CD4-positive, alpha-beta T cell treated with Interleukin-2 at 100 ng/mL for 4 hours (primary cell): ENCODE measurements around the gene DAB2IP.

ENCODE experiments used
- DNase-seq: peaks from one replicate; pipeline ENCODE4 v3.0.0-alpha.2; 2020; ENCODE audit warnings: low spot score

DAB2IP gene

DNA sequence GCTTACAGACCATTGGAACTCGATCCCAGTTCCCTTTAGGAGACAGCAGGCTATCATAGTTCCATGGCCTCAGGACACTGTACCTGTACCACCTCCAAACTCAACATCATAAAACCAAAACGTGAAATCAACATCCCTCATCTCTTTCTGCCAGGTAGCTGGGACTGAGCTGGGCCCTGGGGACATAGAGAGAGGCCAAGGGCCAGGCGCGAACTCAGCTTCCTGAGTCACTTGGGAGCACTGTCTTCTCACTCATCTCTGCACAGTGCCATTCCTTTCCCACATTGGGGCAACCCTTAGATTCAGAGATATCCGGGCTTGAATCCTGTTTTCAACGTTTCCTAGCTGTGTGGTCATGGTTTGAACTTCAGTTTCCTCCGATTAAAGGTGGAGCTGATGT is 12.2 kb downstream of the DAB2IP start:
- DNase-seq, result no peak

DNA sequence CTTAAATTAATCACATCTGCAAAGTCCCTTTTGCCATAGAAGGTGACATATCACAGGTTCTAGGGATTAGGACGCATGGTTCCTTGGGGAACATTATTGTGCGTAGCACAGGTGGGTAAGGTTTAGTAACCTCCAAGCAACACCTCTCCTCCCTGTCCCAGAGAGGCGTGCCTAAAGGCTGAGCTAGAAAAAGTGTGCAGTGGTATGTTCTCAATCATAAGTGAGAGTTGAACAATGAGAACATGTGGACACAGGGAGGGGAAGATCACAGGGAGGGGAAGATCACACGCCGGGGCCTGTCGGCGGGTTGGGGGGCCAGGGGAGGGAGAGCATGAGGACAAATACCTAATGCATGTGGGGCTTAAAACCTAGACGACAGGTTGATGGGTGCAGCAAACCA is 14.9 kb downstream of the DAB2IP start:
- DNase-seq, result no peak

DNA sequence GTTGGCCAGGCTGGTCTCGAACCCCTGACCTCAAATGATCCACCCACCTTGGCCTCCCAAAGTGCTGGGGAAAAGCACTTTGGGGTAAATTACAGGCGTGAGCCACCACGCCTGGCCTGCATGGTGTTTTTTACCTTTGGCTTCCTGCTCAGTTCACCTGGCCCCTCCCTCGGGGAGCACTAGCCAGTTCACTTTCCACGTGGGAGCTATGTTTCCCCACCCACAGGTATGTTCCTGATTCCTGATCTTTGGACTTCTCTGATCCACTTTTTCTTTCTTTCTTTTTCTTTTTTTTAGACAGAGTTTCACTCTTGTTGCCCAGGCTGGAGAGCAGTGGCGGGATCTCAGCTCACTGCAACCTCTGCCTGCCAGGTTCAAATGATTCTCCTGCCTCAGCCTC is 15.8 kb downstream of the DAB2IP start:
- DNase-seq, result no peak

DNA sequence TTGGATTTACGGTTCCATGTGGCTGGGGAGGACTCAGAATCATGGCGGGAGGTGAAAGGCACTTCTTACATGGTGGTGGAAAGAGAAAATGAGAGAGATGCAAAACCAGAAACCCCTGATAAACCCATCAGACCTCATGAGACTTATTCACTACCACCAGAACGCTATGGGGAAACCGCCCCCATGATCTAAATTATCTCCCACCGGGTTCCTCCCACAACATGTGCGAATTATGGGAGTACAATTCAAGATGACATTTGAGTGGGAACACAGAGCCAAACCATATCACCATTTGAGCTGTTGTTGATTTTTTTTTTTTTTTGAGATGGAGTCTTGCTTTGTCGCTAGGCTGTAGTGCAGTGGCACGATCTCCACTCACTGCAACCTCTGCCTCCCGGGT is 16.5 kb downstream of the DAB2IP start:
- no peak for DNase-seq

DNA sequence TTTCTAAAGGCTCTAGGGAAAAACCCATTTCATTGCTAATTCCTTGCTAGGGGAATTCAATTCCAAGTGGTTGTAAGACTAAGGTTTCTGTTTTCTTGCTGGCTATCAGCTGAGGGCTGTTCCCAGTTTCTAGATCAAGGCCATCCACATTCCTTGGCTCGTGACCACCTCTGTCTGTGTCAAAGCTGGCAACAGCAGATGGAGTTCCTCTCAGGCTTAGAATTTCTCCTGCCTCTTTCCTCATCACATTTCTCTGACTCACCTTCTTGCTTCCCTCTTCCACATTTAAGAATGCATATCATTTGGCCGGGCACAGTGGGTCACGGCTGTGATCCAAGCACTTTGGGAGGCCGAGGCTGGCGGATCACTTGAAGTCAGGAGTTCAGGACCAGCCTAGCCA is 19.0 kb downstream of the DAB2IP start:
- DNase-seq, result no peak

DNA sequence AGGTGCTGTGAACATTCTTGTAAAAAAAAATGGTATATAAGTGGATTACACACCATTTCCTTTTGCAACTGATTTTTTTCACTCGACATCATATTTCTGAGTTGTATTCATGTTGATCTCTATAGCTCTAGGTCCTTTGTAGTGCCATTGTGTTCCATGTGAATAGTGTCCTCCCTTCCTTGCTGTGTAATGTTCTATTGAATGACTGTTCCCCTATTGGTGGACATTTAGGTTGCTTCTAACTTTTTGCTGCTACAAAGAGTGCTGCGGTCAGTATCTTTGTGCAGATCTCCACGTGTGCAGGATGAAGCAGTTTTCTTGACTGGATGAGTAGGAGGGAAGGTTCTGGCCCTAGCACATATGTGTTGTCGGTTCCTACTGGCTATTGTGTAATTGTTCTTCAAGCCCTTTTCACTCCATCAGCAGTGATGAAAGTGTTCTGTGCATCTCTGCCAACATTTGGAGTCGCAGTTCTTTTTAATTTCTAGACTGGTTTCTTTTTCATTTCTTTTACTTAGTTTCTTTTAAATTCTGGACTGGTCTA is 20.2 kb downstream of the DAB2IP start:
- DNase-seq, result no peak

DNA sequence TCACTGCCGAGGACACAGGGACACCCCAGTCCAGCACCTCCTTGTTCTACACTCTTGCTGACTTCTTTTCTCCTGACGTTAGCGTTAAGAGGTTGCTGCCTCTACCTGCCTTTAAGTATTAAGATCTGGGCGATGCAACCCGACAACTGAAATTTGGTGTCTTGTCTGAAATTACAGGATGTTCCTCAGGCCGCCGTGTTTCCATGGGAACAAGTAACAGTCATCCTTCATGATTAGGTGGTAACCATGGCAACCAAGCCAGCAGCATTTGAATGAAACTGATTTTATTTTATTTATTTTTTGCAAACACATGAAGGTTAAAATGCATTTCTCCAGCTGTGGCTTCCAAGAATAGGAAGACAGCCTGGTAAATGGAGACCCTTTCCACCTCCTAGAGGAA is 20.8 kb downstream of the DAB2IP start:
- DNase-seq, result no peak

DNA sequence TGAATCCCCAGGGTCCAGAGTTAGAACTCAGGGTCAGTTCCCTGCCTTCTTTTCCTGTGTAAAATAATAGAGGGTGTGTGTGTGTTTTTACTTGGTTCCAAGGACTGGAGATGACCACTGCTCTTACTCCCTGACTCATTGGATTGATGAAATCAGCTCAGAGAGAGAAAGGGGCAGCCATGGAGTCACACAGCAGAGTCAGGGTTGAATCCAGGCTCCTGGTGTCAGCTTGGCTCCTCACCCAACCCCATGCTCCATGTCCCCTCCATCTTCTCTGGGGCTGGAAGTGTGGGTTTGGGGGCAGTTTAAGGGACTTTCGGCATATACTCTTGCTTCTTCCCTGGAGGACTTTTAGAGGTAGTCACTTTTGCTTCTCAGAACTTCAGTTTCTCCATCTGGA is 21.6 kb downstream of the DAB2IP start:
- no peak for DNase-seq

DNA sequence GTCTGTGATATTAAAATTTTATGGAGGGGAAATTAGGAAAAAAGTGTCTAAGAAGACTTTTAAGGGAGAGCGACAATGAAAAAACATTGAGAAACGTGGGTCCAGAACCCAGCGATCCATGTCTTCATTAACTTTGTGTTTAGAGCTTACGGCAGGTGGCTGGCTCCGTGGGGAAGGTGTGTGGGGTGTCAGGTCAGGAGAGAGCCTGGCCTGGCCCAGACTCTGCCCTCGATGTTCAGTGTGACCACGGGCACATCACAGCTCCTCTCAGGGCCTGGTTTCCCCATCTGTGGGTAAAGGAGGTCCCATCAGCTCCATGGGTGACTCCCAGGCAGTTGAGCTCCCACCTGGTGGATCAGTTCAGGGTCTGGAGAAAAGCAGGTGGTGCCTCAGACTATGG is 22.1 kb downstream of the DAB2IP start:
- DNase-seq, result no peak

DNA sequence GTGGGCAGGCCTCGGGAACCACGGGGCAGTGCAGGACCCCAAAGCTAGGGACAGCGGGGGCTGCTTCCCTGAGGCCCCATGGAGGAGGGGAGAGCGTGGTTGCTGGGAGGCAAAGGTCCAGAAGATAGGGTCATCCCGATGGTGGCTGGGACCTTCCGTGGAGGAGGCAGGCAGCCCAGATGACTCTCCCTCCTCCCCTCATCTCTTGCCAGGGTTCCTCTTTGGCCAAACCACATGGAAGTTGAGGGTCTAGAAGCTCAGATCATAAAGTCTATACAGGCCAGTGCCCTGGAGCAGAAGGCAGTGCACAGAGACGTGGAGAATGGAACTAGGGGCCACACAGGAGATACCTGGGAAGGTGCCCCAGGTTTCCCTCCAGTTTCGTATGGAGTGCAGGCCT is 22.6 kb downstream of the DAB2IP start:
- no peak for DNase-seq

DNA sequence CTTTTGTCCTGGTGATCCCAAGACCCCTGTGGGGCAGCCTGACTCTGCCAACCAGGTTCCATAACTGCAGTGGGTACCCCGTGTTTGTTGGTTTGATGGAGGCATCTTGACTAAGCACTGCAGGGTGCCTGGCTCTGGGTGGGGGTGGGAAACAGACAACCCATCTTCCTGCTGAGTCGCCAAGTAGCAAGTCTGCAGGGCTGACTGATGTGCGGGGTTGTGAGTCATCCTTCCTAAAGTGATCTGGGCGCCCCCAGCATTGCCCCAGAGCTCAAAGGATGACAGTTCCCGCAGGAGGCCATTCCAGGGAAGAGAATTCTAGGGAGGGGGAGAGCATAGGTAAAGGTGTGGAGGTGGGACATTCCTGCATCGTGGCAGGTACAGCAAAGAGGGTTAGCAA is 23.5 kb downstream of the DAB2IP start:
- no peak for DNase-seq

DNA sequence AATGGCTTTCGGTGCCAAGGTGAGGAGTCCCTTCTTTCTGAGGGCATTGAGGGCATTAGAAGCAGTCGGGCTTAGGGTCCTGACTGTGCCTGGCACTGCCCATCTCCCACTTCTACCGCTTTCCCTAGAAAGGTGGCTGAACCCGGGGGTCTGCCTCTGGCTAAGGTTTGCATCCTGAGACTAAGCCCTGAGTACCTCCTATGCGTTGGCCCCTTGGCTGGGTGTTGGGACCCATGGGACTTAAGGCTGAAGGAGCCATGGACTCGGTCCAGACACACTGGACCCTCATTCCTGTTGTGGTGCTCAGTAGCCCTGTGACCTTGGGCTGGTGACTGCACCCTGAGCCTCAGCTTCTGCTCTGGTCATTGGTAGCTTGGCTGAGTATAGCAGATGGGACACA is 23.9 kb downstream of the DAB2IP start:
- DNase-seq, result no peak

DNA sequence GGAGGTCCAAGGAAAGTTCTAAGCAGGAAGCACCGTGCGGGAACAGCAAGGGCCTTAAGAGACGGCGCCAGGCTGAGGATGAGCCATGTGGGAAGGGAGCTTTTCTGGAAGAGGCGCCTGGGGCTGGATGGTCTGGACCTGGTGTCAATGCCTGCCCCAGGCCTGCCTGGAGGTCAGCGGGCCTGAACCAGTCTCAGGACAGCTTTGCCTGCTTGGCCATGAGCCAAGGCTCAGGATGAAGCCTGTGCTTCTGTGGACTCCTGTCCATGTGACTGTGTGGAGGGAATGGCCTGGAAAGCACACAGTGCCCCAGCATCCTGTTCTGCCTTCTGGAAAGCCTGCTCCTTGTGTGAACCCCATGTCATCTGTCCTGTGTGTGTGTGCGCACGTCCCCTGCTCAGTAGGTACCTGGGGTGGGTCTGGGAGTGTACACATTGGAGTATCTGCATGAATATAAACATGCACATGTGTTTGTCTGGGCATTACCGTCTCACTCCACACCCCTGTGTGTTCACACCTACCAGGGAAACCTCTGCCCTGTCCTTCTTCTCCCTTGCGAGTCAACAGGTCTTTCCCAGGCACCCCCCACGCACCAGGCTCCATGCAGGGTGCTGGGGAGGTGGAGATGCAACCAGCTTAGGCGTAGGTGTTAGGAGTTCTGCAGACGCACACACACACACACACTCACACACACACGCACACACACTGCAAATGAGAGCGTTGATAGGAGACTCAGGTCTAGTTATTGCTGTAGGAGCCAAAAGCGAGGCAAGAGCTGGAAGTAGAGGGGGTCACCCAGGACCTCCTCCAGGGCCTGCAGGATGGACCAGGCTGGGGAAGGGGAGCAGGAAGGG is 24.8 kb downstream of the DAB2IP start:
- DNase-seq, result no peak

DNA sequence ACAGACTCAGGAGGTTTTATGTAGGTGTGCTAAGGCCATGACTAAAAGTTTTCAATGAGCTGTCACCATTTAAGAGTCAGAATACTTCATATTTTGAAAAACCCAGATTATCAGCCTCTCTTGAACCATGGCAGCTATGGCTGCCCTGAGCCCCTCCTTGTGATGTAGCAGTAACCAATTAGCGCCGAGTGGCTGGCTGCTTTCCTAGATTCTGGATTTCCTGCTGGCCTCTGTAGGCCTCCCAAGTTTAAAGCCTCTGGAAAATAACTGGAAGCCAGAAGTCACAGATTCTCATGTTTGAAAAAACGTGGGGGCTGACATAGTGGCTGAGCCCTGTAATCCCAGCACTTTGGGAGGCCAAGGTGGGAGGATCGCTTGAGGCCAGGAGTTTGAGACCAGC is 25.5 kb downstream of the DAB2IP start:
- DNase-seq, result no peak

DNA sequence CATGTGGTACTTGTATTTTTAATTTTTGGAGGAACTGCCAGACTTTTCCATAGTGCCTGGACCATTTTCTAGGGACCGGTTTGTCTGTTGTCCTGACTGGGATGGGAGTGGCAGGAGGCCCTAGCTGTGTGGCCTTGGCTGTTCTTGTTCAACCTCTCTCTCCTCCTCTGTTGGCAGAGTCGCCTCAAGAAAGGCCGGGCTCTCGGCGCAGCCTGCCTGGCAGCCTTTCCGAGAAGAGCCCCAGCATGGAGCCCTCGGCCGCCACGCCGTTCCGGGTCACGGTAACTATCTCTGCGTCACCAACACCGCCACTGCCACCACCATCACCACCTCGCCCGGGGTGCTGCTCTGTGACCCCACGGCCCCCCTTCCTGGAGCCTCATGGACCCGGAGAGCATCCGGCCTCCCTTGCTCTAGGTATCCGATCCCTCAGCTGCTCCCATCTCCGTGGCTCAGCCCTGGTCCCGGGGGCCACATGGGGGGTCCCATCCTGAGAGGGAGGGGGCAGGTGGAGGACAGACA is 27.1 kb downstream of the DAB2IP start:
- no peak for DNase-seq

DNA sequence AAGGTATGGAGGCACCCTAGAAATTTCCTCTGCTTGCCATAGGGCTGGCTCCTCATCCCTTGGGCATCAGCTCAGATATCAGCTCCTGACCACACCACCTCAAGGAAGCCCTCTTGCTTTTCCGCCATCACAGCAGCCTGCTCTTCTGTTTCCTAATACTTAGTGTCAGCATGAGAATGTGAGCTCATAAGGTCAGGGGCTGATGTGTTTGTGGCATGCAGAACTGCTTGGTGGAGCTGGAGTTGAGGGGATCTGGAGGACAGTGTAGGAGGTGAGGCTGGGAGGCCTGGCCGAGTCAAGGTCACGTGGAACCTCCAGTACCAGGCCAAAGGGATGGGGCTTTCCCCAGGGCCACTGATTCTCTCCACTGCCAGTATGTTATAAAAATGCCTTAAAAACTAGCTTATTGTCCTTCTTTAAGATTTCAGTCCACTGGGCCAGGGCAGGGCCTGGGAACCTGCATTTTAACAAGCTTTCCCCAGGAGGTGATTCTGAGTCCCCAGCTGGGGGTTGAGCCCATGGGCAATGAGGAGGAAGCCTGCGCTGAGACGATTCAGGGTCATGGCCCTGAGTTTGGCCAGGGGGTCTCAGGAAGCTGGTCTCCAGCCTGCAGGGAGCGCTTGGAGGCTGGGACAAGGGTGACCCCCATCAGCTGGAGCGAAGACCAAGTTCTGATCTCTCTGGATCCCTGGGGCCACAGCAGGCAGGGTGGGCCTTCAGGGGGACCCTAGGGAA is 28.6 kb downstream of the DAB2IP start:
- DNase-seq, result no peak

DNA sequence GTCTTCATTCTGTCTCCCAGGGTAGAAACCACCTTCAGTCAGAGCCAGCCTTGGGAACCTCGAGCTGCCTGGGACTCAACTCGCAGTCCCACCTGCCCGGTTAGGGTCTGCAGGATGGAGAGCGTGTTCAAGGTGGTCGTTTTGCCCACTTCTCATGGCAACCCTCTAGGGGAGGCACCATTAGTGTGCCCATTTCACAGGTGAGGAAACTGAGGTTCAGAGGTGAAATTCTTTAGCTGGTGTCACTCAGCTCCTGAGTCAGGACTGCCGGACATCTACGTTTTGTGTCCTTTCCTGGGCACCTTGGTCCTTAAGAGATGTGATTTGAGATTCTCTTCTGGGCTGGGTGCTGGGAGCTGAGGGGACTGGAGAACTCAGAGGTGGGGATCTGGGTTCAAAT is 30.0 kb downstream of the DAB2IP start:
- DNase-seq, result no peak

DNA sequence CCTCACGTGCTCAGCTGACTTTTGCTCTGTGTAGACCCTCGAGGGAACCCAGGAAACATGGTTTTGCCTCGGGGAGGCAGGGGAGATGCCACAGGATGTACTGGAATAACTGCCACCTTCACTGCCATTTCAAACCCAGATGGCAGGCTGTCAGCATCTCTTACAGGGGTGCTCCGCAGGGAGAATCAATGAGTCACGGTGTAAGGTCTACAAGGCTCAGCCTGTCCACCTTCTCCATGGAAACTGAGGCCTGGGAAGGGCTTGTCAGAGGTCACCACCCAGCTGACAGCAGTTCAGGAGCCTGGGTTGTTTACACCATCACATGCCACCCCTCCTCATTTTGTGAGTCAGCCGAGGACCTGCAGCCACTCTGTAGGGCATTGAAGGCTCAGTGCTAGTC is 30.8 kb downstream of the DAB2IP start:
- DNase-seq, result no peak

DNA sequence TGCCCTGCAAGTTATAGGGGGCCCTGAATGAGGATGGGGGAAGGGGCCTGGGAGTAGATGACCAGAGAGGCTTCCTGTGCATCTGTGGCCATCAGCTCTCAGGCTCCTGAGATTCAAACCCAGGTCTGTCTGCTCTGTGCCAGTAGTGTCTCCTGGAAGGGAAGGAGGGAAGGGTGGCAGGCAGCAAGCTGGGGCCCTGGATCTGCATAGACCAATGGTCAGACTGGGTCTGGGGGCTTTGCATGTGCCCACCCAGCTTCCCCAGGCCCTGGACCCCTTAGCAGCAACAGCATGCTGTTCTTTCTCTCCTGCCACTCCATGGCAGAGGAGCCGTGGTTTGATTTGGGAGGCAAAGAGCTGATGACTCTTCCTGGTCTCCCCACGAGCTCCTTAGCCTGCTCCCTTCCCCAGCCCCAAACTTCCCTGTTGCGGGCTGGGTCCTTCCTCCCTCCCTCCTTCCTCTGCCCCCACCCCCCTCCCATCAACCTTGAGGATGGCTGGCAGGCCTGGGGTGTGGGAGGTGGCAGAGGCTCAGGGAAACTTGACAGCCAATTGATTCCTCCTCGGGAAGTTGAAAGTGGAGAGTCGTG is 31.6 kb downstream of the DAB2IP start:
- no peak for DNase-seq

DNA sequence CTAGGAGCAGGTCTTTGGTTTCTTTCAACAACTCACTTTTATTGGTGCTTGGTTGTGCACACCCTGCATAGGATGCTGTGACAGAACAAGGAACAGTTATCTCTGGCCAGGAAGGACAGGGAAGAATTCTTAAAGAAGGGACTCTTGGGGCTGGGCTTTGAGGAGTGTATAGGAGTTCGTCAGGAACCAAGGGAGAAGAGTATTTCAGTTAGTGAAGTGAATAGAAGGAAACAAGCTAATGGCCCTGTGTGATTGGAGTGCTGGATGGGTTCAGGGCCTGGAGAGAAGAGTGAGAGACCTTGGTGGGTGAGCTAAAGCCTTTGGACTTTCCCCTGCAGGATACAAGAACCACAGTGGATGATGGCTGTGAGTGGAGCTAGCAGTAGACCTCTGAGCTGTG is 32.2 kb downstream of the DAB2IP start:
- no peak for DNase-seq

DNA sequence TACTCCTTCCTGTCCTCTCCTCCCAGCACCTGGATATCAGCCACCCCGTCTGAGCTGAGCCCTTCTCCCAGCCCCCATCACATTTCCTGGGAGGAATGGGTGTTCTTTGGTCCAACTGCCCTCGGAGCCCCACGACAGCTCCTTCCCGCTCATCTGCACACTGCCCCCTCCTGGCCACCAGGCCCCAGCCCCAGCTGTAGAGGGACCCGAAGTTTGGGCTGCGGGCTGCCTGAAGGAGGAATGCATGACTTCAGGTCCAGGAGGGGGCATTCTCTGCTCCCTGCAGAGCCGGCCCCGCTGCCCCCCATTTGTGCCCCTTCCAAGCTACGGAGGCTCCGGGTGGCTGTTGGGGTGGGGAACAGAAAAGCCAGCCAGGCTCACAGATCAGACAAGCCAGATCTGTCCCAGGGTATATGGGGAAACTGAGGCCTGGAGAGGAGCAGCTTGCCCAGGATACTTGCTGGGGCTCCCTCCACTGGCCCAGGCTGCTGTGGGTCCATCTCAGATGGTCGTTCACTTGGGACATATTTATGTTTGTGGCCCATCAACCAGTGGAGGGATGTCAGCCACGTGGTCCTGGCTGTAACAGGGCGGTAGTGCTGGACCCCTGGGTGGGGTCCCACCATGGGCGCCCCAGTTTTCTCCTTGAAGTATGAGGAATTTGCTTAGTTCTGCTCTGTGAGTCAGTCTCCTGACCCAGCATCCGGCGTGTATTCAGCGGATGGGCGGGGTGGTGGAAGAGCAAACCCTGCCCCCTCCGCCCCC is 33.1 kb downstream of the DAB2IP start:
- DNase-seq, result no peak
